Testis (tissue), 3 donors: ENCODE data around the gene IL6R. TPM values are rescaled to one million over a fixed set of nuclear protein-coding genes. Genes with fewer than 3 reads are reported as not detected.

Experiments
- DNase-seq: peaks from one replicate; pipeline ENCODE4 v3.0.0-alpha.2; 2019
- H3K27ac ChIP-seq, 2 donors: fragments of 200-600 bp; sonication (generic); one replicate each; pipeline ENCODE4 v1.5.1; 2019
- H3K27me3 ChIP-seq: fragments of 200-600 bp; sonication (generic); one replicate; pipeline ENCODE4 v1.5.1; 2019
- H3K36me3 ChIP-seq: fragments of 200-600 bp; sonication (generic); one replicate; pipeline ENCODE4 v1.5.1; 2017; ENCODE audit warnings: low read depth; ENCODE audit errors: missing control alignments
- H3K4me1 ChIP-seq: fragments of 200-600 bp; sonication (generic); one replicate; pipeline ENCODE4 v1.5.1; 2019
- H3K4me3 ChIP-seq, 2 donors: fragments of 200-600 bp; sonication (generic); one replicate each; pipeline ENCODE4 v1.5.1; 2017 to 2019
- H3K9me3 ChIP-seq: fragments of 200-600 bp; sonication (generic); one replicate; pipeline ENCODE4 v1.5.1; 2017
- CTCF ChIP-seq, 3 experiments: fragments of 450-650 bp in 2 of 3; fragments of 200-600 bp in 1 of 3; sonication (generic) in 1 of 3; IDR thresholded peaks; one replicate each; pipeline ENCODE4 v1.5.1; 2016 to 2019; ENCODE audit warnings: antibody characterized with exemption in 3 of 3, mild to moderate bottlenecking in 2 of 3, moderate library complexity in 1 of 3
- POLR2A ChIP-seq: fragments of 450-650 bp; IDR thresholded peaks from one replicate; pipeline ENCODE4 v1.6.1; 2017; ENCODE audit warnings: antibody characterized with exemption, mild to moderate bottlenecking, moderate library complexity
- WGBS, 2 donors: methylation state at CpG; one replicate each; pipeline ENCODE4 v1.1.5; 2018; 5-methylcytosine and 5-hydroxymethylcytosine counted together
- intact Hi-C: fragments of 100-400 bp; cut with DNase I; formaldehyde crosslinking; loops from one replicate; pipeline ENCODE4 v1.15.1; 2023; ENCODE audit warnings: low total_unique reads
- polyA plus RNA-seq: library from polyadenylated mRNA; stranded (reverse); fragments of 350-450 nt; fragmentation: Illumina TruSeq; extraction: RNeasy Lipid Tissue Mini Kit (QIAGEN cat#74804); gene quantifications from one replicate; pipeline ENCODE4 v1.2.3, GENCODE V29; 2014; ENCODE audit warnings: low read depth, low replicate concordance; ENCODE audit not compliant: insufficient read depth
- total RNA-seq, 2 donors: library from RNA; depleted of rRNA; stranded (reverse); fragments of >200 nt; gene quantifications; one replicate each; pipeline ENCODE4 v1.2.3, GENCODE V29; 2016

The IL6R gene
- total and polyA plus RNA-seq, 3 donors from 2014 or later, result 8.5 to 29.7 (median 25.0) TPM

GRCh38 chr1:154405747-154406571 lies 816 bp downstream of the IL6R start:
- Histone ChIP-seq H3K27me3 (no peaks in the 10 kb centered on the region), H3K4me1 (peaks cover 30% of the 10 kb centered on the region), H3K27ac (peak overlapping the region; percentile 88 to 89), H3K4me3 (peak overlapping the region; percentile 58 to 77), H3K36me3 (no peaks in the 10 kb centered on the region), H3K9me3 (no peaks in the 10 kb centered on the region)
- TF ChIP-seq CTCF (IDR thresholded peaks at IDR 0.05) (peak in 2 of 3 experiments; percentile 23 to 28), POLR2A (no peak)
- peak; percentile 73 for DNase-seq
- intact Hi-C loops, result loop anchor here (10.0 kb wide), 1 partner anchor 69 kb away; no protein-coding TSS in a partner anchor
- 7 to 11% methylated on average over 25 to 37 of the region's 40 CpGs for WGBS, 2 donors

- H3K27ac ChIP-seq, result peak overlapping the region; percentile 88 to 89
- DNase-seq, result no peak
- H3K9me3 ChIP-seq, result no peaks in the 10 kb centered on the region
- no peaks in the 10 kb centered on the region for H3K27me3 ChIP-seq
- no peaks in the 10 kb centered on the region for H3K36me3 ChIP-seq
- H3K4me1 ChIP-seq, result peaks cover 30% of the 10 kb centered on the region
- peak overlapping the region in 1 of 2 donors; percentile 77 for H3K4me3 ChIP-seq
- intact Hi-C loops, result loop anchor here (10.0 kb wide), 1 partner anchor 68 kb away; no protein-coding TSS in a partner anchor
- TF ChIP-seq CTCF (IDR thresholded peaks at IDR 0.05), result no peak
- no peak for TF ChIP-seq POLR2A
Observed at GRCh38 chr1:154406572-154406879, 1.4 kb downstream of the IL6R start.

- DNase-seq, result no peak
- intact Hi-C loops, result loop anchor here (10.0 kb wide), 1 partner anchor 68 kb away; no protein-coding TSS in a partner anchor
- no peaks in the 10 kb centered on the region for H3K9me3 ChIP-seq
- WGBS, 2 donors, result 65 to 83% methylated on average over 3 of the region's 3 CpGs
- H3K4me3 ChIP-seq, result no peak overlapping the region
- H3K27me3 ChIP-seq, result no peaks in the 10 kb centered on the region
- TF ChIP-seq CTCF (IDR thresholded peaks at IDR 0.05) (no peak), POLR2A (no peak)
- H3K4me1 ChIP-seq, result peaks cover 30% of the 10 kb centered on the region
- no peaks in the 10 kb centered on the region for H3K36me3 ChIP-seq
- H3K27ac ChIP-seq, result peak overlapping the region; percentile 88 to 89
Observed at GRCh38 chr1:154406886-154407197, 1.7 kb downstream of the IL6R start.

GRCh38 chr1:154407198-154408091 lies 2.3 kb downstream of the IL6R start:
- Histone ChIP-seq H3K27me3 (no peaks in the 10 kb centered on the region), H3K9me3 (no peaks in the 10 kb centered on the region), H3K4me1 (peaks cover 30% of the 10 kb centered on the region), H3K36me3 (no peaks in the 10 kb centered on the region), H3K4me3 (no peak overlapping the region), H3K27ac (peak overlapping the region; percentile 88 to 89)
- intact Hi-C loops, result loop anchor here (10.0 kb wide), 1 partner anchor 67 kb away; no protein-coding TSS in a partner anchor
- WGBS, 2 donors, result 55 to 56% methylated on average over 11 of the region's 11 CpGs
- TF ChIP-seq POLR2A, result no peak
- no peak for TF ChIP-seq CTCF (IDR thresholded peaks at IDR 0.05)
- no peak for DNase-seq
